ENCODE measurements around the gene ZBTB14.

ZBTB14 gene, protein sequence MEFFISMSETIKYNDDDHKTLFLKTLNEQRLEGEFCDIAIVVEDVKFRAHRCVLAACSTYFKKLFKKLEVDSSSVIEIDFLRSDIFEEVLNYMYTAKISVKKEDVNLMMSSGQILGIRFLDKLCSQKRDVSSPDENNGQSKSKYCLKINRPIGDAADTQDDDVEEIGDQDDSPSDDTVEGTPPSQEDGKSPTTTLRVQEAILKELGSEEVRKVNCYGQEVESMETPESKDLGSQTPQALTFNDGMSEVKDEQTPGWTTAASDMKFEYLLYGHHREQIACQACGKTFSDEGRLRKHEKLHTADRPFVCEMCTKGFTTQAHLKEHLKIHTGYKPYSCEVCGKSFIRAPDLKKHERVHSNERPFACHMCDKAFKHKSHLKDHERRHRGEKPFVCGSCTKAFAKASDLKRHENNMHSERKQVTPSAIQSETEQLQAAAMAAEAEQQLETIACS

GRCh38 chr18:5295231-5295920, at the start of gene ZBTB14:
TSS of gene ZBTB14 (minus strand) at chr18:5295726. CDS start at chr18:5293246, 2,480 bp downstream.
- peak; percentile 70 for DNase-seq

GRCh38 chr18:5339202-5339834, 43.8 kb upstream of the ZBTB14 start:
- DNase-seq, result no peak

DNA sequence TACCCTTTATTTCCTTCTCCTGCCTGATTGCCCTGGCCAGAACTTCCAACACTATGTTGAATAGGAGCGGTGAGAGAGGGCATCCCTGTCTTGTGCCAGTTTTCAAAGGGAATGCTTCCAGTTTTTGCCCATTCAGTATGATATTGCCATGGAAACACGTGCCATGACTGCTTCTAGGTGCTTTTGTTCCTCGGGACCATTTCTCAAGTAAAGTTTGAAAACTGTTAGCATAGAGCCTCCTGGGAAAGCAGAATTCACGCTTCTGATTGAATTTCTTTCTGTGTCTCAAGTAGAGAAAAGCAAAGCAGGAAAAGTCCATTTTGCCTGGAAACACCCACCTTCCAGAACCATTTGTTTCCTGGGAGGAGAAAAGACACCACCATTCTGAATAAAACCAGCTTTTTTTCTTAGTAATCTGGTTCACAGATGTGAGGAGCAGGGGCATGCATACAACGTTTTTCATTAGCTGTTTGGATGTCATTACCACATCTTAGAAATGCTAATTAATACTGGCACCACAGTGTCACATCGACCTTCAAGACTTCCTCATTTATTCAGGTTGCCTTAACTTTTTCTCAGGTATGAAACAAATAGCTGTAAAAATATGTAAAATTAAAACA, 39.0 kb upstream of the ZBTB14 start:
- DNase-seq, result no peak

DNA sequence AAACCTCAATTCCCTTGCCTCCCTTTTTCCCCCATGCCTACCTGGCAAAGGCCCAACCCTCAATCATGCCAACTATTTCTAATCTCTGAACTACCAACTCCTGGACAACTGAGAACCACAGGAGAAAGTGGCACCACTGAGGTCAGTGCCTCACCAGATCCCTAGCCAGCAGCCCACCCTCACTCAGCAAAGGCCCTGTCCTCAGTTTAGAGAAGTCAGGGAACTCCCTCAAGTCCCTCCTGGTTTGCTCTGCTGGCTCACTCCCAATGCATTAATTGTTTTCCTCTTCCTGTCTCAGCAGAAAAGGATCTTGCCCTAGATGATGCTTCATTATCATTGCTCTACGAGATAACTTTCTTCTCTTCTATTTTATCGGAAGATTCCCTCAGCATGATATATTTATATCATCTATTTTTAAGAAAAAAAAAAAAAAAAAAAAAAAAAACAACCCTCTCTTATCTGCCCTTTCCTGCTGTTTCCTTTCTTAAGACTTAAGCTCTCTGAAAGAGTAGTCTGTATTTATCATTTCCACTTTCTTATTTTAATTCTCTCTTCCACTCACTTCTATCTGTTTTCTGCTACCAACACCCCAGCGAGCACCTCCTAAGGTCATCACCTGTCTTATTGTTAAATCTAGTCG, 22.7 kb upstream of the ZBTB14 start:
- DNase-seq, result no peak

- no peak for DNase-seq
Observed at GRCh38 chr18:5317186-5317585, 21.7 kb upstream of the ZBTB14 start.

- DNase-seq, result no peak
Observed at GRCh38 chr18:5315838-5316237, 20.3 kb upstream of the ZBTB14 start.

- peak; percentile 16 for DNase-seq
Observed at GRCh38 chr18:5311301-5311989, 15.9 kb upstream of the ZBTB14 start.

GRCh38 chr18:5309888-5310470, 14.5 kb upstream of the ZBTB14 start:
- no peak for DNase-seq

DNA sequence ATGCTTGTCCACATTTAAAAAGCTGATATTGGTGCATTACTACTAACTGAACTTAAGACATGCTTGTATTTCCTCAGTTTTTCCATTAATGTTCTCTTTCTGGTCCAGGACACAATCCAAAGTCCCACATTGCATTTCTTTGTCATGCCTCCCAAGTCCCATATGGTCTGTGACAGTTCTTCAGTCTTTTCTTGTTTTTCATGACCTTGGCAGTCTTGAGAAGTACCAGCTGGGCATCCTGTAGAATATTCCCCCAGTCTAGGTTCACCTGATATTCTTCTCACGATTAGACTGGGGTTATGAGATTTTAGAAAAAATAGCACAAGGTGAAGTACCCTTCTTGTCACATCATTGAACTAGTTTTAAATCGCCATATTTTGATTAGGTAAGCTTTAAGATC, 10.3 kb upstream of the ZBTB14 start:
- no peak for DNase-seq

GRCh38 chr18:5304232-5304631, 8.7 kb upstream of the ZBTB14 start:
- no peak for DNase-seq

DNA sequence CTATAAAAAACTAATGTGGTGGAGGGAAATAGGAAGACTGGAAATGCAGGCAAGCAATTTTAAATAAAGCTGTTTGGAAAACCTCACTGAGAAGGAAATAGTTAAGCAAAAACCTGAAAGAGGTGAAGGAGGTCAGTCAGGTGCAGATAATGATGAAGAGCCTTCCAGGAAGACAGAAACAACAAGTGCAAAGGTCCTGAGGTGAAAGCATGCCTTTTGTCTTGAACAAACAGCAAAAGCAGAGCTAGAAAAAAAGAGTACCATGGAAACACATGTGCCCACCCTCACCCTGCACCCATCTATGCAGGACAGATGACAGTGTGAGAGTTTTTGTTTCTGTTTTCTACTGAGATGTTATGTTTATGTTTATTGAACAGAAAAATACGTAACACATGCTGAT, 8.1 kb upstream of the ZBTB14 start:
- no peak for DNase-seq

GRCh38 chr18:5302606-5303005, 7.1 kb upstream of the ZBTB14 start:
- DNase-seq, result no peak

GRCh38 chr18:5300476-5301010, 5.0 kb upstream of the ZBTB14 start:
- no peak for DNase-seq

DNA sequence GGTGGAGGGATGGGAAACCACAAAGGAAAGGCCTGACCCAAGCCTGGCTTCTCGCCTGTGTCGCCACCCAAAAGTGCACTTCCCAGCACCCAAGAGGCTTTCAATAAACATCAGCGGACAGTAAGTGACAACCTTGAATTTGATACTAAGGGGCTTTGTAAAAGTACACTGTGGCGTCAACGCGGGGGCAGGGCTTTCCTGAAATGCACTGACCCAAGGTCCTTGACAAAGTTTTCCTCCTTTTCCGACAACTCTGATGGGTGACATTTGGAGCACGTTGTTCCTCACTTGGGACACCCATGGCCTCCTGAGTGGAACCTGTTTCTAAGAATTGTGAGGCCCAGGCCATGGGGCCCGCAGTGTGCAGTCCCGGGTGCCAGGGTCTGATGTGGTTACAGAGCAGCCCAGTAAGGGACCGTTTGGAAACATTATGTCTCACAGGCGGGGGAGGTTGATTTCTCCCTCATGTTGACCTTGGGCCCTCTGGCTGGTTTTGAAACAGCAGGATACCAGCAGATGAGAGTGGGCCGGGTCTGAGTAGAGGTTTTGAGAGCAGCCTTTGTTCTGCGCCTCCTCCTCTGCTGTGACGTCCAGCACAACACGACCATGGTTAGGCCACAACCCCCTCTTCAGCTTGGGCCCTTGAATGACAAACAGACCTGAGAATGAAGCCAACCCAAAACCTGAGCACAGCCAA, 2.8 kb upstream of the ZBTB14 start:
- DNase-seq, result no peak

- no peak for DNase-seq
Observed at GRCh38 chr18:5297597-5297996, 2.1 kb upstream of the ZBTB14 start.

DNA sequence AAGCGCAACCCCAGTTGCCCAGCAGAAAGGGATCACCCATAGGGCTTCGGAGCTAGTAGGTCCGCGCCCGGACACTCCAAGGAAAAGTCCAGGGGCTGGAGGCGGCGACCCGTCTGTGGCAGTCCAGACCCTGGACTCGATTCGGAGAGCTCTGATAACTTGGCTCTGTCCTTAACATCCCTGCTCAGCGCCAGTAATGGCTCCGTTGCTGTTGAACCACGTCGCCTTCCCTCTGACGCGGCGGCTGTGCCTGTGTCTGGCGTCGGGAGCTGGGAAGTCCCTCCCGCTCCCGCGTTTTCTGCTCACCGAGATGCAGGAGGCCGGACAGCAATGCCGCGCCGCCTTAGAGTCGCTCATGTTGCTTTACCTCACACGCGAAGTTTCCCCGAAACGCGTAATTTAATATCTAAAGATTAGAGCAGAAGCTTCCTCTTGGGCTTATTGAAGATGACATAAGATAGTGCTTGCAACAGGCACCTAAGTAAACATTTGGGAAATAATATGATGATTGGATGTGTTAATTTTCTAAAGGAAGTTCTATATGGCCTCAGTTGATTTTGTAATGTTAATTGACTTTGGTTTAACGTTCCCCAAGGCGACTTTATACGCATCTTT, 1.3 kb upstream of the ZBTB14 start:
- DNase-seq, result peak; percentile 85

DNA sequence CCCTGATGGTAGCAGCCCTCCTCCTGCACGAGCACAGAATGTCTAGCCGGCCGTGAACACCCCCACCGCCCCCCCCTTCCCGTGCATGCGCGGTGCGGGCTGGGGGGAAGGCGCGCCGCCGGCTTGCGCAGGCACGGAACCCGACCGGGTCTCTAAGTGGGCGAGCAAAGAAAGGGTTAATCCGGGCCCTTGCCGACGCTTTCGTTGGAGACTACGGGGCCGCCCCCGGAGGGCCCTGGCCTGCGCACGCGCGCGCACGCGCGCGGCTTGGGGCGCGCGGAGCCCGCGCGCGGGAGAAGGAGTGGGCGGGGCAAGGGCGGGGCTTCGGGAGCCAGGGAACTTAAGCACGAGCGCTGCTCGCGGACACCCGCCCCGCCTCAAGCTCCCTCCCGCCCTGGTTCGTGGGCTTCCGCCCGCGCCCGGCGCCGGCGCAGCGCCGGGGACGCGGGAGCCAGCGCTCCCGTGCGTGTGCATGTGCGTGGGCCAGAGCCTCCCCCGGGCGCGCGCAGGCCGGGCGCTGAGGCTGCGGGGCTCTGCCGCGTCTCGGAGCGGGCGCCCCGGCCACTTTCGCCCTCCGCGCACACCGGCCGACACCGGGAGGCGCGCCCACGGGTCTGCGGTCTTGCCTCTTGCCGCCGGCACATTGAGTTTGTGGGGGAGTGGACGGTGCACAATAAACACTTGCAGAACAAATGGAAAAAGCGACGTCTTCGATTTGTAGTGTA, 617 bp upstream of the ZBTB14 start:
- DNase-seq, result peak; percentile 97

- DNase-seq, result no peak
Observed at GRCh38 chr18:5294457-5295230, 882 bp downstream of the ZBTB14 start.

DNA sequence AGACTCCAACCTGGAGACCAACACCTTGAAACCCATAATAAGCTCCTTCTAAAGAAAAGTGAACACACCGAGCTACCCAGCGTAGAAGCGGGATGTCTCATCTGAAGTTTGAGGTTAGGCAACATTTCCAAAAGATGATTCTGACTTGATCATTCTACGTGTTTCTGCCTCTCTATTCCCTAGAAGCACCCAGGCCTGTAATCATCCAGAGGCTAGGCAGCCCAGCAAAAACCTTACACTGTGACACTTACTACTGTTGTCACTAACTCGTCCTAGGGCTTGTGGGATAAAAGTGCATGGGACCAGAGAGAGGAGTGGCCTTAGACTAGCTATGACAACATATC, 1.4 kb downstream of the ZBTB14 start:
- DNase-seq, result no peak
